Tibial nerve (tissue), 4 donors: ENCODE measurements around the gene FAAP20.

Source experiments
- EP300 ChIP-seq, 2 donors: sonication (generic); formaldehyde crosslinking; IDR thresholded peaks; one replicate each; pipeline ENCODE4 v1.6.1; 2017; ENCODE audit warnings: antibody characterized with exemption in 2 of 2, mild to moderate bottlenecking in 1 of 2
- POLR2A ChIP-seq, 2 donors: fragments of 450-650 bp; IDR thresholded peaks; one replicate each; pipeline ENCODE4 v1.6.1; 2017; ENCODE audit warnings: antibody characterized with exemption in 2 of 2, mild to moderate bottlenecking in 2 of 2, moderate library complexity in 2 of 2
- TF ChIP-seq, protein P1 (sequence below), 5 experiments: fragments of 200-600 bp in 3 of 5; fragments of 450-650 bp in 2 of 5; sonication (generic) in 3 of 5; IDR thresholded peaks; one replicate each; pipeline ENCODE4 v1.5.1; 2016 to 2019; ENCODE audit warnings: antibody characterized with exemption in 5 of 5, mild to moderate bottlenecking in 3 of 5, moderate library complexity in 2 of 5

DNA sequence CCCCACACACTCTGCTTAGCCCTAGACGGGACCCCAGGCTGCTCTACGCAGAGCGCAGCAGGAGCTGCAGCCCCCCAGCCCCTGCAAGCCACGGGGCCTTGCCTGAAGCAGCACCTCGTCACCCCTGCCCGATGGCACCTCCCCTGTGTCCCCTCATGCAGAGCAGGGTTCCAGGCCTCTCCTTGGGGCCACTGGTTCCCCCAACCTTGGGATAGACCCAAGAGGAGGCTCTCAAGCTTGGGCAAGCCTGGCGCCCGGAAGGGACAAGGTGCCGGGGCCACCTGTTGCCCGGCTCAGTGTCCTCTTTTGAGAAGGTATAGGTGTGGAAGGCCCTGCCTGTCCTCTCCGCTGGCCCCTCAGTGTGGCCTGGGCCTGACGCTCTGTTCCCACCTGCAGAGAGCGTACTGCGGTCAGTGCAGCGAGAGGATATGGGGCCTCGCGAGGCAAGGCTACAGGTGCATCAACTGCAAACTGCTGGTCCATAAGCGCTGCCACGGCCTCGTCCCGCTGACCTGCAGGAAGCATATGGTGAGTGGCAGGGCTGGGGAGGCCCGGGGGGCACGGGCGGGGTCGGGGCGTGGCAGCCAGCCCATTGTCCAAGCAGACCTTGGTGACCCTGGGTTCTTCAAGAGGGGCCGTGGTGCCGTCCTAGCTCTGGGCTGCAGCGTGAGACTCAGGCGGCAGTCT is 50.6 kb downstream of the FAAP20 start:
- TF ChIP-seq, protein P1, sequence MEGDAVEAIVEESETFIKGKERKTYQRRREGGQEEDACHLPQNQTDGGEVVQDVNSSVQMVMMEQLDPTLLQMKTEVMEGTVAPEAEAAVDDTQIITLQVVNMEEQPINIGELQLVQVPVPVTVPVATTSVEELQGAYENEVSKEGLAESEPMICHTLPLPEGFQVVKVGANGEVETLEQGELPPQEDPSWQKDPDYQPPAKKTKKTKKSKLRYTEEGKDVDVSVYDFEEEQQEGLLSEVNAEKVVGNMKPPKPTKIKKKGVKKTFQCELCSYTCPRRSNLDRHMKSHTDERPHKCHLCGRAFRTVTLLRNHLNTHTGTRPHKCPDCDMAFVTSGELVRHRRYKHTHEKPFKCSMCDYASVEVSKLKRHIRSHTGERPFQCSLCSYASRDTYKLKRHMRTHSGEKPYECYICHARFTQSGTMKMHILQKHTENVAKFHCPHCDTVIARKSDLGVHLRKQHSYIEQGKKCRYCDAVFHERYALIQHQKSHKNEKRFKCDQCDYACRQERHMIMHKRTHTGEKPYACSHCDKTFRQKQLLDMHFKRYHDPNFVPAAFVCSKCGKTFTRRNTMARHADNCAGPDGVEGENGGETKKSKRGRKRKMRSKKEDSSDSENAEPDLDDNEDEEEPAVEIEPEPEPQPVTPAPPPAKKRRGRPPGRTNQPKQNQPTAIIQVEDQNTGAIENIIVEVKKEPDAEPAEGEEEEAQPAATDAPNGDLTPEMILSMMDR (IDR thresholded peaks at IDR 0.05) = no peak
- no peak for TF ChIP-seq EP300 (IDR thresholded peaks at IDR 0.05)
- TF ChIP-seq POLR2A (IDR thresholded peaks at IDR 0.05) = no peak
